ENCODE results near the gene TDRD7. TPM values are rescaled to one million over a fixed set of nuclear protein-coding genes. Genes with fewer than 3 reads are reported as not detected.

Gene TDRD7
- total and polyA plus RNA-seq, 2 of the 13 experiments (the other 11 are each of a cell fraction or from before 2014, with no cell fraction given), result 9.8 to 15.5 TPM

- no peak for TF ChIP-seq GPBP1L1 (CRISPR knock-in tag; IDR thresholded peaks at IDR 0.05)
- TF ChIP-seq ZNF556 (CRISPR knock-in tag; IDR thresholded peaks at IDR 0.05; ENCODE audit: borderline replicate concordance), result no peak
- TF ChIP-seq MYPOP (CRISPR knock-in tag; IDR thresholded peaks at IDR 0.05), result peak; percentile 67; the same call in 1 of the 2 replicates
- TF ChIP-seq SRY (CRISPR knock-in tag; IDR thresholded peaks at IDR 0.05), result peak; percentile 93
- no peak for TF ChIP-seq AKAP8 (CRISPR knock-in tag; IDR thresholded peaks at IDR 0.05)
- 0 out of 2 replicates have a peak, but pooled peaks have one; percentile 39 for TF ChIP-seq ZNF263 (CRISPR knock-in tag; IDR thresholded peaks at IDR 0.05)
- peak; percentile 43; the same call in 1 of the 2 replicates for TF ChIP-seq ELF3 (CRISPR knock-in tag; IDR thresholded peaks at IDR 0.05)
- peak; percentile 77; the same call in 1 of the 2 replicates for TF ChIP-seq ZNF580 (CRISPR knock-in tag; IDR thresholded peaks at IDR 0.05; ENCODE audit: borderline replicate concordance, low read depth)
- 0 out of 2 replicates have a peak, but pooled peaks have one; percentile 33 for TF ChIP-seq ZSCAN25 (CRISPR knock-in tag; IDR thresholded peaks at IDR 0.05)
- TF ChIP-seq U2AF1 (optimal IDR thresholded peaks at IDR 0.05; ENCODE audit: low read depth, low read length), result no peak
- TF ChIP-seq PBX3 (CRISPR knock-in tag; IDR thresholded peaks at IDR 0.05; ENCODE audit: borderline replicate concordance), result no peak
- TF ChIP-seq SNRNP70 (IDR thresholded peaks at IDR 0.05; ENCODE audit: low read depth, low read length), result no peak
- 0 out of 2 replicates have a peak, but pooled peaks have one; percentile 54 for TF ChIP-seq ZNF275 (CRISPR knock-in tag; IDR thresholded peaks at IDR 0.05; ENCODE audit: borderline replicate concordance)
- TF ChIP-seq SNAPC2 (CRISPR knock-in tag; IDR thresholded peaks at IDR 0.05), result no peak
- TF ChIP-seq NFE2L1 (CRISPR knock-in tag; IDR thresholded peaks at IDR 0.05; ENCODE audit: borderline replicate concordance), result no peak
- 0 out of 2 replicates have a peak, but pooled peaks have one; percentile 66 for TF ChIP-seq BATF2 (CRISPR knock-in tag; IDR thresholded peaks at IDR 0.05)
- TF ChIP-seq POLR2AphosphoS5 (IDR thresholded peaks at IDR 0.05; ENCODE audit: low read depth, low read length), result no peak
- TF ChIP-seq ZFP36L1 (CRISPR knock-in tag; IDR thresholded peaks at IDR 0.05), result no peak
- no peak for TF ChIP-seq SSRP1 (CRISPR knock-in tag; IDR thresholded peaks at IDR 0.05)
- TF ChIP-seq ZNF207 (IDR thresholded peaks at IDR 0.05; ENCODE audit: borderline replicate concordance), result no peak
- no peak for TF ChIP-seq TERF1 (CRISPR knock-in tag; IDR thresholded peaks at IDR 0.05)
Measured at GRCh38 chr9:97386733-97387503, 25.0 kb upstream of the TDRD7 start (continued).

Data from HepG2 (cell line).